A673 (cell line): Measurements from ENCODE around the gene NEUROD2. TPM values are rescaled to one million over a fixed set of nuclear protein-coding genes. Genes with fewer than 3 reads are reported as not detected.
A peak's percentile ranks its signal among the peaks of the same experiment; 100 is the strongest.

Source experiments
- BruUV-seq: library from RNA; stranded (reverse); fragments of 400-500 nt; replicated peaks from 2 replicates; lab custom pipeline; 2021; lab: Mats Ljungman, UMichigan
- CTCF ChIA-PET: fragments of 300-600 bp; sonication (Branson Sonifier 250); formaldehyde crosslinking; loops from one replicate; lab custom pipeline; 2022; ENCODE audit warnings: antibody characterized with exemption; lab: Charles Lee
- POLR2A ChIA-PET: fragments of 300-600 bp; sonication (Branson Sonifier 250); formaldehyde crosslinking; loops from one replicate; lab custom pipeline; 2022; ENCODE audit warnings: antibody characterized with exemption; ENCODE audit not compliant: low non-redundant PET; lab: Charles Lee
- DNase-seq: peaks from one replicate; pipeline ENCODE4 v3.0.0-alpha.2; 2015; ENCODE audit warnings: low spot score
- H3K27ac ChIP-seq: fragments of 200-600 bp; sonication (generic); 2 replicates; pipeline ENCODE4 v1.5.1; 2016; ENCODE audit warnings: mixed run types, low read depth, mild to moderate bottlenecking, mixed read lengths, antibody characterized with exemption, low read length; ENCODE audit not compliant: poor library complexity, severe bottlenecking
- H3K27me3 ChIP-seq: fragments of 200-600 bp; sonication (generic); replicated peaks from 2 replicates; pipeline ENCODE4 v1.6.1; 2017; ENCODE audit warnings: mixed run types, low read depth, mild to moderate bottlenecking, mixed read lengths, antibody characterized with exemption, low read length; ENCODE audit not compliant: insufficient read depth, poor library complexity
- H3K36me3 ChIP-seq: fragments of 200-600 bp; sonication (generic); 2 replicates; pipeline ENCODE4 v1.6.1; 2016; ENCODE audit warnings: mixed run types, mild to moderate bottlenecking, mixed read lengths, antibody characterized with exemption, low read length; ENCODE audit not compliant: insufficient read depth, poor library complexity, severe bottlenecking
- H3K4me1 ChIP-seq: fragments of 200-600 bp; sonication (generic); 2 replicates; pipeline ENCODE4 v1.6.1; 2017; ENCODE audit warnings: mixed run types, mild to moderate bottlenecking, mixed read lengths, antibody characterized with exemption, low read length; ENCODE audit not compliant: insufficient read depth, poor library complexity, severe bottlenecking
- H3K4me3 ChIP-seq: fragments of 200-600 bp; sonication (generic); 2 replicates; pipeline ENCODE4 v1.5.1; 2016; ENCODE audit warnings: low read depth, mixed run types, mild to moderate bottlenecking, mixed read lengths, low read length; ENCODE audit not compliant: poor library complexity, severe bottlenecking
- H3K9me3 ChIP-seq: fragments of 200-600 bp; sonication (generic); 2 replicates; pipeline ENCODE4 v1.6.1; 2016; ENCODE audit warnings: mixed run types, low read depth, mild to moderate bottlenecking, mixed read lengths, antibody characterized with exemption, low read length; ENCODE audit not compliant: poor library complexity, severe bottlenecking
- EZH2 ChIP-seq: fragments of 200-600 bp; sonication (generic); IDR thresholded peaks from 2 replicates; pipeline ENCODE4 v1.6.1; 2017; ENCODE audit warnings: borderline replicate concordance, low read depth, mild to moderate bottlenecking, mixed read lengths, antibody characterized with exemption, low read length; ENCODE audit not compliant: poor library complexity, severe bottlenecking
- intact Hi-C: fragments of 100-400 bp; cut with micrococcal nuclease; formaldehyde crosslinking; loops from one replicate; pipeline ENCODE4 v1.10.0; 2022; ENCODE audit not compliant: unreplicated experiment
- total RNA-seq: library from RNA; stranded (reverse); gene quantifications from 2 replicates; pipeline ENCODE4 v1.2.3, GENCODE V29; 2021
- TF ChIP-seq, protein P1 (sequence below): fragments of 300-800, 200-600 bp; sonication (generic); conservative IDR thresholded peaks from 2 replicates; pipeline ENCODE4 v1.5.1; 2017; ENCODE audit warnings: low read depth, mild to moderate bottlenecking, antibody characterized with exemption, low read length, moderate library complexity, mixed read lengths

NEUROD2 gene
- total RNA-seq, 1 experiment from 2014 or later = not detected

DNA sequence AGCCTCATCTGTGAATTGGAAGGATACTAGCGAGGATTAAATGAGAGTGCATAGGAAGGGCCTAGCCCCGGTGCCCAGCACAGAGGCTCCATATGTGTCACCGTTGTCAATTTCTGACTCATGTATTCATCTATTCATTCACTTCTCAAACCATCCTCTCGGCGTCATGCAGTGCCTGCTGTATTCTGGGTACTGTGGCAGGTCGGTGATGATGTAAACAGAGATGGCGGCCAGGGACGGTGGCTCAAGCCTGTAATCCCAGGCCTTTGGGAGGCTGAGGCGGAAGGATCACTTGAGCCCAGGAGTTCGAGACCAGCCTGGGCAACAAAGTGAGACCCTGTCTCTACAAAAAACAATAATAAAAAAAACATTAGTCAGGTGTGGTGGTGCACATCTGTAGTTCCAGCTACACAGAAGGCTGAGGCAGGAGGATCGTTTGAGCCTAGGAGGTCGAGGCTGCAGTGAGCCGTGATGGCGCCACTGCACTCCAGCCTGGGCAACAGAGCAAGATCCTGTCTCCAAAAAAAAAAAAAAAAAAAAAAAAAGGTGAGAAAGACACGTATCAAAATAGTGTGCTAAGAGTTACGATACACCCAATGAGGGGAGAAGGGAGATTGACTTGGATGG is 14.8 kb upstream of the NEUROD2 start:
- no peak overlapping the region for H3K27ac ChIP-seq
- H3K4me1 ChIP-seq = peaks cover 6% of the 10 kb centered on the region
- H3K9me3 ChIP-seq = no peaks in the 10 kb centered on the region
- no peak for DNase-seq
- H3K36me3 ChIP-seq = no peaks in the 10 kb centered on the region
- no peak overlapping the region for H3K4me3 ChIP-seq
- intact Hi-C loops = loop anchor here (1.0 to 5.0 kb wide), 2 partner anchors 74 to 130 kb away; no protein-coding TSS in a partner anchor
- no peaks in the 10 kb centered on the region for H3K27me3 ChIP-seq
- TF ChIP-seq, protein P1, sequence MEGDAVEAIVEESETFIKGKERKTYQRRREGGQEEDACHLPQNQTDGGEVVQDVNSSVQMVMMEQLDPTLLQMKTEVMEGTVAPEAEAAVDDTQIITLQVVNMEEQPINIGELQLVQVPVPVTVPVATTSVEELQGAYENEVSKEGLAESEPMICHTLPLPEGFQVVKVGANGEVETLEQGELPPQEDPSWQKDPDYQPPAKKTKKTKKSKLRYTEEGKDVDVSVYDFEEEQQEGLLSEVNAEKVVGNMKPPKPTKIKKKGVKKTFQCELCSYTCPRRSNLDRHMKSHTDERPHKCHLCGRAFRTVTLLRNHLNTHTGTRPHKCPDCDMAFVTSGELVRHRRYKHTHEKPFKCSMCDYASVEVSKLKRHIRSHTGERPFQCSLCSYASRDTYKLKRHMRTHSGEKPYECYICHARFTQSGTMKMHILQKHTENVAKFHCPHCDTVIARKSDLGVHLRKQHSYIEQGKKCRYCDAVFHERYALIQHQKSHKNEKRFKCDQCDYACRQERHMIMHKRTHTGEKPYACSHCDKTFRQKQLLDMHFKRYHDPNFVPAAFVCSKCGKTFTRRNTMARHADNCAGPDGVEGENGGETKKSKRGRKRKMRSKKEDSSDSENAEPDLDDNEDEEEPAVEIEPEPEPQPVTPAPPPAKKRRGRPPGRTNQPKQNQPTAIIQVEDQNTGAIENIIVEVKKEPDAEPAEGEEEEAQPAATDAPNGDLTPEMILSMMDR = no peak
- TF ChIP-seq EZH2 = no peak
- no TSS peak for BruUV-seq
- POLR2A ChIA-PET = no interaction called here
- CTCF ChIA-PET = interaction anchor here (0.7 to 1.5 kb wide), 6 partner anchors 9 to 640 kb away, joined by 4 to 8 read pairs (median 6); no protein-coding TSS in a partner anchor

DNA sequence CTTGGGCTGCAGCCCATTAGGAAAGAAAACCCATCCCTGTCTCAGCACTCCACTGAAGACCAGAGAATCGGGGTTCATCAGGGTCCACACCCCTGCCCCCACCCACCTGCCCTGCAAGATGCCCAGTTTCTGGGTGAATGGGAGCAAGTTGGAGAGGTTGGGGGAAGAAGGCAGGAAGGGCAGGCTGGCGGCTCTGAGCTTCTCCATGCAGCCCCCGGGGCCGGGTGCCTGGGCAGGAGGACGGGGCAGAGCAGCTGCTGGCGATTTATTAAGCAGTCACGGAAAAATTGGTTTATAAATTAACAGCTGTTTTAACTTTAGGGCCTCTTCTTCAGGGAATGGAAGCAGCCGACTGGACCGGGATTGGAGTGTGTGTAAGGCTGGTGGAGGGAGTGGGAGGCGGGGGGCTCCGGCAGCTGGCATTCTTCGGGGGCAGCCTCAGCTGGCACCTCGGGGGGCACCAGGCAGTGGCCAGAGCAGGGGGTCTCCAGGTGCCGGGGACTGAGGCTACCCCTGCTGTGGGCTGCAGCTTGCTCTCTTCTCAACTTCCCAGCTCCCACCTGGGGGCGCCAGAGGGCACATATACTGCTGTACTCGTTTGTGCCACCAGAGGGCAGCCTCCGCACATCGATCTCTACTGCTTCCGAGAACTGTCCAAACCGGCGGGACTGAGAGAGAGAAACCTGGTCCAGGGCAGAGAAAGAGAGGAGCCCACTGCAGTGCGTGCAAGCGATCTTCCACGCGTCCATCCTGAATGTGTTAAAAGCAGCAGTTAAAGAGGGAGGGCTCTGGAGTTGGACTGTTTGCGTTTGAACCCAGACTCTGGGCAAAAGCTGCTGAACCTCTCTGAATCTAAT is 14.0 kb upstream of the NEUROD2 start:
- Histone ChIP-seq H3K27ac (no peak overlapping the region), H3K27me3 (no peaks in the 10 kb centered on the region), H3K4me3 (no peak overlapping the region), H3K9me3 (no peaks in the 10 kb centered on the region), H3K4me1 (peaks cover 6% of the 10 kb centered on the region), H3K36me3 (no peaks in the 10 kb centered on the region)
- ChIA-PET CTCF (interaction anchor here (0.5 to 1.3 kb wide), 18 partner anchors 9 to 377 kb away, joined by 3 to 6 read pairs (median 3); partner anchors contain the start of genes ERBB2, MIEN1 and PNMT), POLR2A (no interaction called here)
- BruUV-seq = no TSS peak
- intact Hi-C loops = loop anchor here (5.0 kb wide), 1 partner anchor 131 kb away; no protein-coding TSS in a partner anchor
- peak; percentile 76 for DNase-seq
- no peak for TF ChIP-seq EZH2
- TF ChIP-seq, protein P1 = peak; percentile 98

DNA sequence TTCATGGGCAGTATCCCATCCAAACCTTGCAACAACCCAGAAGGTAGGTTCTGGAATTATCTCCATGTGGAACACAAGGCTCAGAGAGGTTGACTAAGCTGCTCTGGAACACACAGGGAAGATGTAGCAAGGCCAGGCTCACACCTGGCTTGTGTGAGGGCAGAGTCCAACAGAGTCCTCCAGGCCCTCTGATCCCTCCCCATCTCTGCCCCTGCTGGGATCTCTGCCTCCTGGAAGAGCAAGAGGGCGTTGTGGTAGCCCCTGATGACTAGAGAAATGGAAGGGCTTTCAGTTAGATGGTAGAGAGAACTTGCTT is 12.0 kb upstream of the NEUROD2 start:
- no peaks in the 10 kb centered on the region for H3K9me3 ChIP-seq
- no TSS peak for BruUV-seq
- H3K27me3 ChIP-seq = no peaks in the 10 kb centered on the region
- no peaks in the 10 kb centered on the region for H3K36me3 ChIP-seq
- intact Hi-C loops = loop anchor here (5.0 kb wide), 1 partner anchor 133 kb away; no protein-coding TSS in a partner anchor
- no peak for DNase-seq
- H3K4me1 ChIP-seq = no peaks in the 10 kb centered on the region
- no peak overlapping the region for H3K4me3 ChIP-seq
- CTCF ChIA-PET = interaction anchor here (1.2 kb wide), 1 partner anchor 80 kb away, joined by 3 read pairs; the partner anchor contains the start of gene ERBB2
- TF ChIP-seq EZH2 = no peak
- TF ChIP-seq, protein P1 = no peak
- H3K27ac ChIP-seq = no peak overlapping the region
- POLR2A ChIA-PET = no interaction called here
